K562 (cell line): ENCODE measurements around the gene SP140L. TPM values are rescaled to one million over a fixed set of nuclear protein-coding genes. Genes with fewer than 3 reads are reported as not detected.

Source experiments
- EP400 ChIP-seq: fragments of 450-650 bp; IDR thresholded peaks from 2 replicates; pipeline ENCODE4 v1.6.1; 2017; ENCODE audit warnings: antibody characterized with exemption, mild to moderate bottlenecking, moderate library complexity
- FOXK2 ChIP-seq, 2 experiments: fragments of 450-650 bp; IDR thresholded peaks in 1 of 2; conservative IDR thresholded peaks in 1 of 2; 2 replicates each; pipeline ENCODE4 v1.6.1; 2016; ENCODE audit warnings: low read depth in 2 of 2, mild to moderate bottlenecking in 1 of 2
- KAT7 ChIP-seq: sonication (generic); formaldehyde crosslinking; IDR thresholded peaks from 2 replicates; pipeline ENCODE4 v1.8.0; 2022; ENCODE audit warnings: missing genetic modification reagents, mild to moderate bottlenecking, borderline replicate concordance
- NCOA1 ChIP-seq: fragments of 450-650 bp; IDR thresholded peaks from 2 replicates; pipeline ENCODE4 v1.6.1; 2016; ENCODE audit warnings: low read depth
- POLR2B ChIP-seq: fragments of 450-650 bp; IDR thresholded peaks from 2 replicates; pipeline ENCODE4 v1.6.1; 2018; ENCODE audit warnings: low read depth; ENCODE audit not compliant: partially characterized antibody
- TFAP4 ChIP-seq: sonication (generic); formaldehyde crosslinking; IDR thresholded peaks from 2 replicates; pipeline ENCODE4 v1.8.0; 2022; ENCODE audit warnings: missing genetic modification reagents, mild to moderate bottlenecking, moderate library complexity, borderline replicate concordance
- ZFX ChIP-seq: sonication (generic); formaldehyde crosslinking; IDR thresholded peaks from 2 replicates; pipeline ENCODE4 v1.8.0; 2022; ENCODE audit warnings: mild to moderate bottlenecking, missing genetic modification reagents, moderate library complexity
- ZNF318 ChIP-seq, 2 experiments: fragments of 450-650 bp; IDR thresholded peaks; 2 replicates each; pipeline ENCODE4 v1.6.1; 2016; ENCODE audit warnings: mild to moderate bottlenecking in 2 of 2, borderline replicate concordance in 1 of 2, low read depth in 1 of 2, moderate library complexity in 1 of 2
- polyA plus RNA-seq, 8 experiments: library from polyadenylated mRNA; depleted of rRNA in 4 of 8; stranded (reverse) in 5 of 8; unstranded in 3 of 8; fragments of >200 nt; fragmentation: Nextera tagmentation in 2 of 8; fragmentation: Illumina TruSeq in 1 of 8; extraction: Ambion mirVana in 2 of 8; extraction: Trizol in 1 of 8; gene quantifications; 2 replicates each; pipeline versions ENCODE4 v1.2.1 to v1.2.3, GENCODE V29; 2011 to 2014; ENCODE audit warnings: inconsistent platforms in 1 of 8, missing spikeins in 1 of 8
- total RNA-seq, 7 experiments: library from RNA; depleted of rRNA in 6 of 7; stranded (reverse); fragments of >200 nt in 6 of 7; fragmentation: Illumina TruSeq in 2 of 7; extraction: Trizol in 2 of 7; gene quantifications; 2 replicates each; pipeline versions ENCODE4 v1.2.1 to v1.2.3, GENCODE V29; 2011 to 2021; ENCODE audit warnings: low replicate concordance in 1 of 7
- TF ChIP-seq, protein P1 (sequence below): sonication (generic); formaldehyde crosslinking; IDR thresholded peaks from 2 replicates; pipeline ENCODE4 v1.8.0; 2022; ENCODE audit warnings: mild to moderate bottlenecking, low read depth, missing genetic modification reagents
- TF ChIP-seq, protein P2 (sequence below), 3 experiments: fragments of 200-800 bp in 1 of 3; fragments of 250-450 bp in 1 of 3; fragments of 450-650 bp in 1 of 3; sonication (Bioruptor Pico) in 1 of 3; sonication (Bioruptor generic) in 1 of 3; formaldehyde crosslinking in 1 of 3; IDR thresholded peaks; 2 replicates each; pipeline versions ENCODE4 v1.6.1 to v1.8.0; 2016 to 2022; ENCODE audit warnings: mild to moderate bottlenecking in 2 of 3, missing genetic modification characterization in 2 of 3, missing compliant biosample characterization in 1 of 3, moderate library complexity in 1 of 3

The SP140L gene
- total and polyA plus RNA-seq, 9 of the 15 experiments (the other 6 are each of a cell fraction or from before 2014, with no cell fraction given) = 4.0 to 15.5 (median 11.3) TPM

GRCh38 chr2:230326453-230327417 lies at the start of gene SP140L (continued):
- peak; percentile 63 for TF ChIP-seq TFAP4 (CRISPR knock-in tag)
- peak; percentile 84 for TF ChIP-seq ZFX (CRISPR knock-in tag)
- TF ChIP-seq, protein P1, sequence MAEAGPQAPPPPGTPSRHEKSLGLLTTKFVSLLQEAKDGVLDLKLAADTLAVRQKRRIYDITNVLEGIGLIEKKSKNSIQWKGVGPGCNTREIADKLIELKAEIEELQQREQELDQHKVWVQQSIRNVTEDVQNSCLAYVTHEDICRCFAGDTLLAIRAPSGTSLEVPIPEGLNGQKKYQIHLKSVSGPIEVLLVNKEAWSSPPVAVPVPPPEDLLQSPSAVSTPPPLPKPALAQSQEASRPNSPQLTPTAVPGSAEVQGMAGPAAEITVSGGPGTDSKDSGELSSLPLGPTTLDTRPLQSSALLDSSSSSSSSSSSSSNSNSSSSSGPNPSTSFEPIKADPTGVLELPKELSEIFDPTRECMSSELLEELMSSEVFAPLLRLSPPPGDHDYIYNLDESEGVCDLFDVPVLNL (CRISPR knock-in tag) = no peak
- peak; percentile 16 for TF ChIP-seq POLR2B
- TF ChIP-seq FOXK2 (conservative IDR thresholded peaks at IDR 0.05 in 1 of 2, IDR thresholded peaks at IDR 0.05 in 1 of 2; ENCODE audit: low read depth in 2 of 2) = peak; percentile 35 to 41; a peak in 1 of 4 replicates
- TF ChIP-seq, protein P2, sequence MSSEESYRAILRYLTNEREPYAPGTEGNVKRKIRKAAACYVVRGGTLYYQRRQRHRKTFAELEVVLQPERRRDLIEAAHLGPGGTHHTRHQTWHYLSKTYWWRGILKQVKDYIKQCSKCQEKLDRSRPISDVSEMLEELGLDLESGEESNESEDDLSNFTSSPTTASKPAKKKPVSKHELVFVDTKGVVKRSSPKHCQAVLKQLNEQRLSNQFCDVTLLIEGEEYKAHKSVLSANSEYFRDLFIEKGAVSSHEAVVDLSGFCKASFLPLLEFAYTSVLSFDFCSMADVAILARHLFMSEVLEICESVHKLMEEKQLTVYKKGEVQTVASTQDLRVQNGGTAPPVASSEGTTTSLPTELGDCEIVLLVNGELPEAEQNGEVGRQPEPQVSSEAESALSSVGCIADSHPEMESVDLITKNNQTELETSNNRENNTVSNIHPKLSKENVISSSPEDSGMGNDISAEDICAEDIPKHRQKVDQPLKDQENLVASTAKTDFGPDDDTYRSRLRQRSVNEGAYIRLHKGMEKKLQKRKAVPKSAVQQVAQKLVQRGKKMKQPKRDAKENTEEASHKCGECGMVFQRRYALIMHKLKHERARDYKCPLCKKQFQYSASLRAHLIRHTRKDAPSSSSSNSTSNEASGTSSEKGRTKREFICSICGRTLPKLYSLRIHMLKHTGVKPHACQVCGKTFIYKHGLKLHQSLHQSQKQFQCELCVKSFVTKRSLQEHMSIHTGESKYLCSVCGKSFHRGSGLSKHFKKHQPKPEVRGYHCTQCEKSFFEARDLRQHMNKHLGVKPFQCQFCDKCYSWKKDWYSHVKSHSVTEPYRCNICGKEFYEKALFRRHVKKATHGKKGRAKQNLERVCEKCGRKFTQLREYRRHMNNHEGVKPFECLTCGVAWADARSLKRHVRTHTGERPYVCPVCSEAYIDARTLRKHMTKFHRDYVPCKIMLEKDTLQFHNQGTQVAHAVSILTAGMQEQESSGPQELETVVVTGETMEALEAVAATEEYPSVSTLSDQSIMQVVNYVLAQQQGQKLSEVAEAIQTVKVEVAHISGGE (CRISPR knock-in tag; IDR thresholded peaks at IDR 0.05) = peak in 1 of 3 experiments; percentile 71; a peak in 2 of 6 replicates
- 0 out of 2 replicates have a peak, but pooled peaks have one; percentile 30 for TF ChIP-seq EP400
- peak in 1 of 2 experiments; percentile 34; a peak in 1 of 4 replicates for TF ChIP-seq ZNF318 (IDR thresholded peaks at IDR 0.05; ENCODE audit: borderline replicate concordance in 1 of 2, low read depth in 1 of 2)
- TF ChIP-seq KAT7 (CRISPR knock-in tag) = 0 out of 2 replicates have a peak, but pooled peaks have one; percentile 64
- TF ChIP-seq NCOA1 = peak; percentile 39; the same call in 1 of the 2 replicates
